NCI-H526 treated with DMSO at 0.1 percent for 48 hours (cell line): ENCODE results near the gene DNASE2B.

Experiments
- DNase-seq: peaks from one replicate; lab custom pipeline; 2025; lab: John Stamatoyannopoulos, UW

The DNASE2B gene

DNA sequence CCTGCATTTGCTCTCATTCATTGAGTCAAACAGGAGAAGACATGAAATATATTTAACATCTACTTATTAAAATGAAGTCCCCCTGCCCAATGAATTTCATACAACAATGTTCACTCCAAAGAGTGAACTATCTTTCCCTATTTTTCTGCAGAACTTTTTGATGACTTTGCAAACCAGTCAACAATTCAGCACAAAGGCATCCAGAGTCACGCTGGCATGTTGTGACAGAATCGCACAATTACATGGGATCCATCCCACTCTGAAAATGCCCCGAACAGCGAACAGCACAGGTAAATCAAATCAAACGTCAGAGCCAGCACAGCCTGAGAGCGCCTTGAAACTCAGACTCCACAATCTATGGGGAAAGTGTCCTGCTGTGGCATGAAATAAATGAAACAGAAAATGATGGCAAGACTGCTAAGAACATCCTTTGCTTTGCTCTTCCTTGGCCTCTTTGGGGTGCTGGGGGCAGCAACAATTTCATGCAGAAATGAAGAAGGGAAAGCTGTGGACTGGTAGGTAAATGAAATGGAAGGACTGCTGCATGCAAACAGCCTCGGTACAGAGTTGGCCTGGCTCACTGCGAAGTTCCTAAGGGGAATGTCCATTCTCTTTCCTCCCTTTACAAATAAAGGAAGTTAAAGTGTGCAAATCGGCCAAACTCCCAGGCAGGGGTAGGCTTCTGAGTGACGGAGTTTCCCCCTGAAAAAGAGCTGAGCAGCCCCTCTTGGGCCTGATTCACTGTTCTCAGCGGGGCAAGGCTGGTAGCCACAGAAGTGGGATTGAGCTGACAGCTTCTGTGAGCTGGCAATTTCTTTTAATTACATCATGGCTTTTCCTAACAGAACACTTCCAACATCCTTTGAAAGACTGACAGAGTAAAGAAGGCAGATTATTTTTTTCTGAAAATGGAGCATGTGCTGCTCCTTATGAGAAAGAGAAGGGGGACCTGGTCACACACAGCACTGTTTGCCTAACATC, at the start of gene DNASE2B:
DNASE2B (plus strand) TSS at position 310 of the 981 bp plus-strand sequence; CDS start at position 391, 81 bp downstream.
- DNase-seq, result no peak

DNA sequence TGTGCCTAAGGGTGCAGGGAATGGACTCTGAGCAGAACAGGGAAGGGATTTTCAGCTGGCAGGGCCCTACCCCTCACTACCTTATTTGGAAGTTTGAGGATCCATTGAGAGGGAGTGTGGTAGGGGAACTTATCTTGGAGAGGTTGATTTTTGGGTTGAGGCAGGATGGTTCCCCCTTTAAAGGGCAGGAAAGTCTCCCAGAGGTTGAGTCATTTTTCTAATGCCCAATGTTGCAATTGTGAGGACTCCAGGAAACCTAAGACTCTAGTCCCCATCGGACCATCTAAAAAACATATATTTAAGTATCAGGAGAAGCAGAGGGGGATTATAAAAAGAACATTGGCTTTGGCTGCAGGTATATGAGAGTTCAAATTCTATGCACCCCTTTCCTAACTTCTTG, 49.5 kb upstream of the DNASE2B start:
- DNase-seq, result no peak

DNA sequence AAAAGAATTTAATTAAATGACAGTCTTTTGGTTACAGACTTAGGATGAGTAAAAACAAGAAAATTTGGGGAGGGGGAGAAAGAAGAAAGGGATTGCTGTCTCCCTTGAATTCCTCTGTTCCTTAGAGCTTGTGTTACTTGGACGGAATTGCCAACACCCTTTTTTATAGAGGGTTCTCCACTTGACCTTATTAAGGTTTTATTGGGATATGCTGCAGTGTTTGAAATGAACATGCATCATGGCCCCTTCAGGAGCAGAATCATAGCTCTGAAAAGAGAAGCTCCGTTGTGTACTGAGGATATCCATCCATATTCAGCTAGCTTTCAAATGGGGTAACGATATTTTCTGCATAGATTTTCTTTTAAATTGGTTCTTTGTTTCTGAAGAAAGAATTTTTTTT, 48.2 kb upstream of the DNASE2B start:
- no peak for DNase-seq

DNA sequence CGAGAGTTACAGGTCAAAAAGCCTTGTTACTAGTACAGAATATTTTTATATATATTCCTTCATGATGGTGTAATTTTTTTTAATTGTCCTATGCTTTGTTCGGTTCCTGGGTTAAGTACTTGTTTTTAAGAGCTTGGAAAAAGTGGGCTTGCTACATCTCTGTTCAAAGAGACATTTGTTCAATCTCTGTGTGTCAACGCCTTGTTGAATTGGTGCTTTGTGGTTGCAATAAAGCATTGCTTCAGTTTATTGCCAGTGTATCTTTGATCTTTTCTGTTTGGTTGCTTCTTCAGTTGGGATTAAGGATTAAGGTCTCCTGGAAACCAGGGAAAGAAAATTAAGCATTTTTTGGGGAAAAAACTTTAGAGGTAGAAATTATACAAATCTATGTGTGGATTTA, 47.7 kb upstream of the DNASE2B start:
- no peak for DNase-seq

DNA sequence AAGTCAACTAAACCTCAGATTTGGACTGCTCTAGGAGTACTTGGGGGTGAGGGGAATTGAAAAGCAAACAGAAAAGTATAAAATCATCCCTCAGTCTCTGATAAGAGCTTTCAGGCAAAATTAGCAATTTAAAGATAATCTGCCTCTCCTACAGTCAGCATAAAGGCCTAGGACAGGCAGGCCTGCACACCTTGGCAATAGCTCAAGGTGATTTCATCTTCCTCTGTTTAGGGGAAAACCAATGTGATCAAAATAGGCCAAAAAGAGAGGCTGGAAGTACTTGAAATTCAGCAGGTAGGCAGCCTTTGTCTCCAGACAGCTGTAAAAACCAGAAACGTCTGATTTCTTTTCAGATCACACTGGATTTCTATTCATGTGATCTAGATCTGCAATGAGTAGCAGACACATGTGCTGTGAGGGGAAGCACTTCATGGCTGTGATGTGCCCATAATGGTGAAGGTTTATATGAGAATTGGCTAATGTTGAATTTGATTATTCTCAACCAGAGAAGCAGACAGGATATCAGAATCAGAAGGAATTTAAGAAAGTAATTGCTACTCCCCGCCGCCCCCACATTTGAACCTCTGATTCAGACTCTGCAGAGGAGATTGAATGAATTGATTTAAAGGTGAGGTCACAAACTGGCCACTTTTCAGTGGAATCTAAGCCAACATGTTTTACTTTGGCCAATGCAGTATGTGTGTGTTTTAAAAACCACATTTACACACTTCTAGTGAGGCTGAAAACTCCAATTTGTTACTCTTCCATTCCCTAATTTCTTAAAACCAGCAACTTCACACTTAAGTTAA, 45.8 kb upstream of the DNASE2B start:
- no peak for DNase-seq

DNA sequence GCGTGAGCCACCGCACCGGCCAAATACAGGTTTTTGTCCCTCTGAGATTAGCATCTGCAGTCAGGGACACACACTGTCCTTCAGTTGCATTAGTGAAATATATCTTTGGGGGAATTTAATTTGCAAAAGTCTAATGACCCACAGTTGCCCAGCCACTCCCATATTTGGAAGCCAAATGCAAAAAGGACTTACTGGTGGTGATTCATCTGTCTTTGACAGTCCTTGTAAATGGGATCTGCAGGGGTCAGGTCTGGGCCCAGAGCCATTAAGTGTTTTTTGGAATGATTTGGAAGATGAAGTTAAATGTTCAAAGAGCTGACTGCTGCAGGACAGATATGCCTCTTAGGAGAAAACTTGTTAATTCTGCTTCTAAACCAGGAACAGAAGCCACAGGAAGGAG, 44.6 kb upstream of the DNASE2B start:
- no peak for DNase-seq

- no peak for DNase-seq
Observed at GRCh38 chr1:84355556-84355955, 42.7 kb upstream of the DNASE2B start.

DNA sequence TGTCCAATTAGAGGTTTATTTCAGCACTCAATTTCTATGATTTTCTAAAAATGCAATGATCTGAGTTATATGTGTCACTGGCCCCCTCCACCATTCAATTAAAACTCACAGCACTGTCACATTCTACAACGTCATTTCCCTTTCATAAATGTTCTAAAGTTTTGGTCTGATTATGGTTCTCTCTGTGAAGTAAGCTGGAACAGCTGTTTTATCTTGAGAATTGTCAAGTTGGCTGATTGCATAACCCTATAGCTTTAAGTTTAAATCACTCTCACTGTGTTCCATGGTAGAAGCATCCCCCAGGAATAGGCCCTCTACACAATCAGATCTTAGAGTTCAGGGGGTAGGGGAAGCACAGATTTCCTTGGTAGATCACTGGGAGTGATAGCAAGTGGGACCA, 41.4 kb upstream of the DNASE2B start:
- DNase-seq, result no peak

DNA sequence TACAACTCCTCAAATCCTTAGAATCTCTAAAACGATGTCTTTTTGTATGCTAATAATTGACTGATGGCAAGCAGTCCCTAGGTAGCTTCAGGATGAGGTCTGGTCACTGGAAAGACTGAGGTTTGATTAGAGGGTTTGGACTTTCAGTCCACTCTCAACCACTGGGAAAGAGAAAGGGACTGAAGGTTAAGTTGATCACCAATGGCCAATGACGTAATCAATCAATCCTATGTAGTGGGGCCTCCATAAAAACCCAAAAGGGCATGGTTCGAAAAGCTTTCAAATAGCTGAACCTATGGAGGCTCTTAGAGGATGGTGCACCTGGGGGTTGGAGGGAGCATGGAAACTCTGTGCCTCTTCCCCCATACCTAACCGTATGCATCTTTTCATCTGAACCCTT, 39.6 kb upstream of the DNASE2B start:
- DNase-seq, result no peak

DNA sequence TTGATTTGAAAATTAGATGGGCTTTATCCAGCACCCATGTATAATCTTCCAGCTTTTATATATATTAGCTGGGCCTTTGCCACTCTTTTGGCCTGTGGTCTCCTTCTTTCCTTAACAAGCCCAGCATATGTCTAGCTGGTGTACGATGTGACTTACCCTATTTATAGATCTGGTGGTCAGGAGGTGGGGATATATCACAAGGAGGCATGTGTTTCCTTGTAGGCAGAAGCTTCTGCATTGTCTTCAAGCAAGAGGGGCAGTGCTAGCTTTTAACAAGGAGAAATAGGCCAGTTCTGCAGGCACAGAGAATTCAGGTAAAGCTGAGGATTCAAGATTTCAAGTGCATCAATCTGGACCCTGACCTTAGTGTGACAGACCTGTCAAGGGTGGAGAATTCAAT, 38.0 kb upstream of the DNASE2B start:
- no peak for DNase-seq

GRCh38 chr1:84361796-84362195, 36.5 kb upstream of the DNASE2B start:
- DNase-seq, result no peak

- no peak for DNase-seq
Observed at GRCh38 chr1:84363019-84363418, 35.3 kb upstream of the DNASE2B start.

GRCh38 chr1:84363622-84364021, 34.7 kb upstream of the DNASE2B start:
- DNase-seq, result no peak

DNA sequence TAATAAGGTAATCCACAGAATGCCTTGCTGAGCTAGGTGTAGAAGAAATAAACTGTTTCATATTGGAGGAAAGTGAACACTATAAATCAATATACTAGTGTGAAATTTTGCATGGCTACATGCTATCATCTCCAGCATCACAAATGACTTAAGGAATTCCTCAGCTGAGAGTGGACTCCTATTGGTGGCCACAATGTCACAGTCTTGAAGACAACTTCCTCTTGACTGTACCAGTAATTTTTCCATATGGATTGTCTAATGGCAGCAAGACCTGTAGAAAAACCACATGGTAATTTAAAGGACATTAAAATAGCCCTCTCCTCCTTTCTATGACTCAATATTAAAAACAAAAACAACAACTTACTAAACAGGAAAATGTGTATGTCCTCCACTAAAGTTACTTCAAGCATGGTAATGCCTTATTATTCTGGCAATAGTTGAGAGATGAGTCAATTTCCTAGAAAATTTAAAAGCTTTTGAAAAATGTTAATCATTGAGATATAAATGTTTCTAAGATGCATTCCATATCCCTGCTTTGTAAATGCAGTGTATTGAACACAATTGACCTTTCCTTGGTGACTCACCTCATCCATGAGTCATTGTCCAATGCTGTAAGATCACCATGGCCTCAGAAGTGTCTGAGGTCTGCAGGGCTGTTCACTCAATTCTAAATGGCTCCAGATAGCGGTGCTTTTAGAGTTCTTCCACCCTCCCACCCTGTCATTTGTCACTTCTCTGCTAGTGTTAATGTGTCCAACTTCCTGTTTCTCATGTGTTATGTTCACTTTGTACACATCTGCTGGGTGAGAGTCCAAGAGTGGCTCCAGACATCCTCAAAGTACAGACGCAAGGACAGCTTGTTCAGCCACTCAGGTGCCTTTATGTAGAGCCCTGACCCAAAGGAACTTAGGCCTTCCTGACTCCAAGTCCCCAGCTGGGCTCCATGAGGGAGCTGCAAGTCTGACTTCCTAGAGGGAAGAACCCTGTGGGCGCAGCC, 32.8 kb upstream of the DNASE2B start:
- DNase-seq, result no peak

DNA sequence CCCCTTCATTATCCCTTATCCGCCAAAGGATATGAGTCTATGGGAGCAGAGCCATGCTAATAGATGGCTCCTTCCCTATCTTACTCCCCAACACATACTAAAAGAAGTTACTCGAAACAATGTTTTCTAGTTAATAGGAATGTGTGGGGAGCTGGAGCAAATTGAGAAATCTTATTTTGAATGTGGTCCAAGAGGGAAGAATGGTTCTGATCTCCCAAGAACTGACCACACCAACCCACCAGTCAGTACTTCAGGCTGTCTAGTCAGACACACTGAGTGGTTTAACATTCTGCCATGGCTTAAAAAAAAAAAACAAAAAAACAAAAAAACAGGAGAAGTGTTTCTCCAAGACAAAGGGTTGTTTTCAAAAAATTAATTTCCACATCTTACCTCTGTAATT, 31.5 kb upstream of the DNASE2B start:
- no peak for DNase-seq

DNA sequence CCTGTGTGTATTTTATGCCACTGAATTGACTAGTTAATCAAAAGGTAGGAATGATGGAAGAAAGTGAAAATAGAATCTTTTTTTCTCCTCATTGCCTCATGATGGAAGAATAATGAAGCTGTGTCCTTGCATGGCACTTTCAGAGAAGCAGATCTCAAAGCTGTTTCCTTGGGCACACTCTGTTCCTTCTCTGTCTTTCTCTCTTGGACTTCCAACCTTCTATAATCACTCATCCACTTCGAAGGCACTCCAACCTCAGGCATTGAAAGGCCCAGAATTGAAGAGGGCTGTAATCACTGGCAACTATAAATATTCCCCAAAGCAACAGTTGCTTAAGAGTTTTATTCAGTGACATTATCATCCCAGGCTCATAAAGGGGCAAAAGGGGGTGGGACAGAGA, 31.1 kb upstream of the DNASE2B start:
- DNase-seq, result no peak

DNA sequence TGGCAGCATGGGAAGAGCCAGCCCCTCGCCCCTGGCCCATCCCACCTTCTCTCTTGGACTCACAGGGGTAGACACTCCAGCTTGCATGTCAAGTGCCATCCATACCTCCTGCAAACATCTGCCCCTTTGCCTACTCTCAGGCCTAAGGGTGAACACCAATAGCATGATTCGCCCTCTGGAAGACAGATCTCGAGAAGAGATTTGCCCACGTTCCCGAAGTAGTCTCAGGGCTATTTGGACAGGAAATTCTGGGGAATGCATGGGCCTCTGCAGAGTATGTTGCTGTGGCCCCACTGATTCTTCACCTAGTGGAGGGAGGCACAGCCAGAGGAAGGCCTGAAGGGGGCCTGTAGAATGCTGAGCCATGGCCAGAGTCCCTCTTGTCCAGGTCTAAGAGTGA, 29.8 kb upstream of the DNASE2B start:
- no peak for DNase-seq

DNA sequence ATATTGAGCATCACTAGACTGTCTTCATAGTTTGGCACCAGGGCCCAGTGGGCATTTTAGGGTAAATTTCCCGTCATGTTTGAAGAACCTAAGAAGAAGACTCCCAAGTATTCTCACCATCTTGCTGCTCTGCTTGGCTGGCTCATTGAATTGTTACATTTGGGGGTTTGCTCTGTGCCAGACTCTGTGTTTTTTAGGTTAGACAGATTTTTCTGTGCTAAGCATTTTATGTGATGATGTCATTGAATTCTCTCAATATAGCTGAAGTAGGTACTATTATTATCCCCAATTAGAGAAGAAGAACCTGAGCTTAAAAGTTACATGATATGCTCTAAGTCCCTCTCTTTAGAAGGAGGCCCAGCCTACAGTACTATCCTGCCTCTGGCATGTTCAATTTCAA, 28.0 kb upstream of the DNASE2B start:
- DNase-seq, result no peak

DNA sequence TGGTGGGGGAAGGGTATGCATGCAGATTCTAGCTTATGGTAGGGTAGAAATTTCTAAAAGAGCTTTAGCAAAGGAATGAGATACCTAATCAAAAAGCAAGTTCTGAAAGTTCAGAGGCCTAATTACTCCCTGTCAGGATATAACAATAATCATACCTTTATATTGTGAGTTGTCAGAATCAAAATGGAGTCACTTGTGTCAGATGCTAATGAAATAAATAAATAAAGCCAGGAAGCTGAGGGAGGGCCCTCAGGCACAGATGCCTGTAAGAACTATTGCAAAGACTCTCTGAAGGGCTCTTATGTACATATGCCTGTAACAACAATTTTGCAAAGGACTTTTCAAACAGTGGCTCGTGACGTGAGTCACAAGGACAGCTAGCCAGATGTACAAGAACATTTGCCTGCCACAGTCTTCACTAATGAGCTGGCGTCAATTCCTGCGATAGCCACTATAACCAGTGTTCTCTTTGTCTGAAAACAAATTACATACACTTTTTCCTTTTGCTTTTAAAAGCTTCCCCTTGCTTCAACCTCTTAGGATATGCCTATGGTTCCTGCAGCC, 27.4 kb upstream of the DNASE2B start:
- no peak for DNase-seq

GRCh38 chr1:84373436-84374141, 24.7 kb upstream of the DNASE2B start:
- DNase-seq, result no peak
